H9 (cell line): ENCODE data around the gene COCH. TPM values are rescaled to one million over a fixed set of nuclear protein-coding genes. Genes with fewer than 3 reads are reported as not detected.

Experiments used
- DNase-seq: peaks from one replicate; pipeline ENCODE4 v3.0.0-alpha.2; 2017
- H2AFZ ChIP-seq: one replicate; pipeline ENCODE4 v1.6.1; 2013; ENCODE audit warnings: mild to moderate bottlenecking, low read length, control low read depth, moderate library complexity
- H2AK5ac ChIP-seq: 2 replicates; pipeline ENCODE4 v1.6.1; 2013; ENCODE audit warnings: low read length, control low read depth, mixed read lengths; ENCODE audit not compliant: insufficient read length
- H2BK120ac ChIP-seq: one replicate; pipeline ENCODE4 v1.6.1; 2013; ENCODE audit warnings: low read depth, mild to moderate bottlenecking, low read length, control low read depth, inconsistent platforms; ENCODE audit not compliant: poor library complexity, severe bottlenecking
- H2BK12ac ChIP-seq: 2 replicates; pipeline ENCODE4 v1.6.1; 2013; ENCODE audit warnings: low read length, control low read depth, mixed read lengths, low read depth; ENCODE audit not compliant: insufficient read length
- H2BK15ac ChIP-seq: 2 replicates; pipeline ENCODE4 v1.6.1; 2013; ENCODE audit warnings: low read depth, low read length, control low read depth
- H2BK20ac ChIP-seq: one replicate; pipeline ENCODE4 v1.6.1; 2013; ENCODE audit warnings: low read depth, mild to moderate bottlenecking, low read length, control low read depth, inconsistent platforms; ENCODE audit not compliant: poor library complexity, severe bottlenecking
- H2BK5ac ChIP-seq: 2 replicates; pipeline ENCODE4 v1.6.1; 2013; ENCODE audit warnings: low read length, control low read depth, mixed read lengths; ENCODE audit not compliant: insufficient read length
- H3K14ac ChIP-seq: 2 replicates; pipeline ENCODE4 v1.6.1; 2013; ENCODE audit warnings: low read length, control low read depth; ENCODE audit not compliant: insufficient read depth
- H3K18ac ChIP-seq: 2 replicates; pipeline ENCODE4 v1.6.1; 2013; ENCODE audit warnings: low read depth, mild to moderate bottlenecking, mixed read lengths, low read length, control low read depth; ENCODE audit not compliant: insufficient read length
- H3K23ac ChIP-seq: 2 replicates; pipeline ENCODE4 v1.6.1; 2013; ENCODE audit warnings: low read length, control low read depth, mixed read lengths, low read depth; ENCODE audit not compliant: insufficient read length
- H3K23me2 ChIP-seq: 2 replicates; pipeline ENCODE4 v1.6.1; 2013; ENCODE audit warnings: low read depth, mild to moderate bottlenecking, mixed read lengths, low read length, control low read depth; ENCODE audit not compliant: insufficient read length, poor library complexity, severe bottlenecking
- H3K27ac ChIP-seq: 2 replicates; pipeline ENCODE4 v1.5.1; 2013; ENCODE audit warnings: low read length, control low read depth, mixed read lengths, low read depth; ENCODE audit not compliant: insufficient read length
- H3K27me3 ChIP-seq: 2 replicates; pipeline ENCODE4 v1.6.1; 2013; ENCODE audit warnings: low read length, control low read depth, inconsistent platforms; ENCODE audit not compliant: insufficient read depth
- H3K4ac ChIP-seq: 2 replicates; pipeline ENCODE4 v1.6.1; 2013; ENCODE audit warnings: low read depth, mild to moderate bottlenecking, control low read depth, inconsistent platforms, low read length, moderate library complexity
- H3K4me1 ChIP-seq: 2 replicates; pipeline ENCODE4 v1.6.1; 2013; ENCODE audit warnings: low read length, control low read depth, inconsistent platforms; ENCODE audit not compliant: insufficient read depth
- H3K4me2 ChIP-seq: 2 replicates; pipeline ENCODE4 v1.6.1; 2013; ENCODE audit warnings: low read length, control low read depth, mixed read lengths; ENCODE audit not compliant: insufficient read length, insufficient read depth
- H3K56ac ChIP-seq: 2 replicates; pipeline ENCODE4 v1.6.1; 2013; ENCODE audit warnings: low read depth, mild to moderate bottlenecking, mixed read lengths, low read length, control low read depth; ENCODE audit not compliant: insufficient read length
- H3K79me1 ChIP-seq: 2 replicates; pipeline ENCODE4 v1.6.1; 2013; ENCODE audit warnings: low read depth, mild to moderate bottlenecking, moderate library complexity, low read length, control low read depth, inconsistent platforms; ENCODE audit not compliant: insufficient read depth, poor library complexity, severe bottlenecking
- H3K79me2 ChIP-seq: 2 replicates; pipeline ENCODE4 v1.6.1; 2013; ENCODE audit warnings: low read length, control low read depth, inconsistent platforms; ENCODE audit not compliant: insufficient read depth
- H3K9ac ChIP-seq: 2 replicates; pipeline ENCODE4 v1.6.1; 2013; ENCODE audit warnings: low read length, control low read depth, mixed read lengths; ENCODE audit not compliant: insufficient read length; ENCODE audit errors: extremely low read depth
- H3K9me3 ChIP-seq: one replicate; pipeline ENCODE4 v1.6.1; 2013; ENCODE audit warnings: low read depth, low read length, inconsistent platforms; ENCODE audit not compliant: control insufficient read depth
- H3T11ph ChIP-seq: one replicate; pipeline ENCODE4 v1.6.1; 2013; ENCODE audit warnings: mild to moderate bottlenecking, low read length, control low read depth, inconsistent platforms
- H4K20me1 ChIP-seq: one replicate; pipeline ENCODE4 v1.6.1; 2013; ENCODE audit not compliant: control insufficient read depth, insufficient read length, insufficient read depth
- H4K5ac ChIP-seq: 2 replicates; pipeline ENCODE4 v1.6.1; 2013; ENCODE audit warnings: low read depth, mild to moderate bottlenecking, mixed read lengths, low read length, control low read depth; ENCODE audit not compliant: insufficient read length
- H4K8ac ChIP-seq: replicated peaks from 2 replicates; pipeline ENCODE4 v1.6.1; 2013; ENCODE audit warnings: low read length, control low read depth, mixed read lengths, low read depth; ENCODE audit not compliant: insufficient read length
- H4K91ac ChIP-seq: 2 replicates; pipeline ENCODE4 v1.6.1; 2013; ENCODE audit warnings: low read depth, mild to moderate bottlenecking, moderate library complexity, mixed read lengths, low read length, control low read depth; ENCODE audit not compliant: insufficient read length
- H3K27ac Mint-ChIP-seq, 3 experiments: 2 replicates in 2 of 3; 3 replicates in 1 of 3; pipeline ENCODE4 v1.8.0; 2020 to 2021; ENCODE audit warnings: mixed read lengths in 3 of 3, mild to moderate bottlenecking in 1 of 3, moderate library complexity in 1 of 3
- H3K27me3 Mint-ChIP-seq: 2 replicates; pipeline ENCODE4 v1.8.0; 2021; ENCODE audit warnings: low read depth, mild to moderate bottlenecking, moderate library complexity, mixed read lengths
- H3K36me3 Mint-ChIP-seq, 3 experiments: 2 replicates in 2 of 3; 3 replicates in 1 of 3; pipeline ENCODE4 v1.8.0; 2020 to 2021; ENCODE audit warnings: low read depth in 3 of 3, mixed read lengths in 3 of 3; ENCODE audit not compliant: insufficient read depth in 1 of 3
- H3K4me1 Mint-ChIP-seq, 2 experiments: 2 replicates each; pipeline ENCODE4 v1.8.0; 2020; ENCODE audit warnings: mixed read lengths in 2 of 2
- H3K4me3 Mint-ChIP-seq, 2 experiments: 2 replicates in 1 of 2; 3 replicates in 1 of 2; pipeline ENCODE4 v1.8.0; 2020 to 2021; ENCODE audit warnings: mild to moderate bottlenecking in 2 of 2, mixed read lengths in 2 of 2, moderate library complexity in 1 of 2
- H3K9me3 Mint-ChIP-seq, 2 experiments: 2 replicates in 1 of 2; 3 replicates in 1 of 2; pipeline ENCODE4 v1.8.0; 2020; ENCODE audit warnings: mild to moderate bottlenecking in 2 of 2, mixed read lengths in 2 of 2, moderate library complexity in 1 of 2
- CTCF ChIP-seq: fragments of 200-600 bp; sonication (generic); conservative IDR thresholded peaks from 3 replicates; pipeline ENCODE4 v1.8.0; 2021; ENCODE audit warnings: antibody characterized with exemption, mild to moderate bottlenecking
- WGBS: extraction: QIAGEN DNeasy Blood & Tissue Kit; methylation state at CpG from one replicate; pipeline ENCODE4 v1.1.7; 2013; ENCODE audit warnings: missing lambda C conversion rate, low lambda C conversion rate, mixed read lengths; ENCODE audit not compliant: insufficient read length; ENCODE audit errors: extremely low coverage; 5-methylcytosine and 5-hydroxymethylcytosine counted together
- total RNA-seq: library from RNA; stranded (reverse); gene quantifications from 2 replicates; pipeline ENCODE4 v1.2.1, GENCODE V29; 2021

COCH gene
- total RNA-seq, 1 experiment from 2014 or later, result 25.8 TPM

DNA sequence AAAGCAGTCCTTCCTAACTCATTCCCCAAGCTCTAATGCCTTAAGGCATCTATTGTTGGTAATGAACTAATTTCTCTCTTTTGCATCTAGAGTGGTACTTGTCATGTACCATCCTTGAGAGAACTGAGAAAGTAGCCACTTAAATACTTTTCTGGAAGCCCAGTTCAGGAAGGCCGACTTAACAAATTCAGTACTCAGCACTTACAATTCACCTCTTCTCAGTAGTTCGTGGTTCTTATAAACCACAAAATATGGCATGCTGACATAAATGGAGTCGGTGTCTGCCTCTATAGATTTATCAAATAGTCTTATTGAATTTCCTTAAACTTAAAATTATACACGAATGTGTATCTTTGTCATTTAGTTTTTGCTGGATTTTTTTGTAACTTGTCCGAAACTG is 9.4 kb upstream of the COCH start:
- H3K27me3 Mint-ChIP-seq, result no peaks in the 10 kb centered on the region; the same call in 1 of the 2 replicates

More for the DNA sequence above, 9.4 kb upstream of the COCH start:
- Mint-ChIP-seq H3K36me3 (no peaks in the 10 kb centered on the region), H3K4me3 (no peak overlapping the region), H3K4me1 (no peaks in the 10 kb centered on the region; a peak in 2 of 4 replicates), H3K27ac (no peak overlapping the region), H3K9me3 (no peaks in the 10 kb centered on the region)
- Histone ChIP-seq H2BK120ac (no peak overlapping the region), H3K14ac (no peak overlapping the region), H3K27me3 (no peaks in the 10 kb centered on the region), H2BK12ac (no peak overlapping the region), H3K27ac (no peak overlapping the region), H2BK5ac (no peak overlapping the region), H3K4ac (no peak overlapping the region), H3K56ac (no peak overlapping the region), H3K4me2 (no peak overlapping the region), H2BK15ac (no peak overlapping the region), H4K20me1 (no peaks in the 10 kb centered on the region), H3K23me2 (no peaks in the 10 kb centered on the region), H2AK5ac (no peak overlapping the region), H2AFZ (no peak overlapping the region), H3K18ac (no peak overlapping the region), H3K9ac (no peak overlapping the region), H3K4me1 (no peaks in the 10 kb centered on the region), H2BK20ac (no peak overlapping the region), H4K91ac (no peak overlapping the region), H4K5ac (no peak overlapping the region), H4K8ac (no peak overlapping the region), H3K9me3 (no peaks in the 10 kb centered on the region), H3K23ac (no peak overlapping the region), H3K79me2 (no peaks in the 10 kb centered on the region), H3T11ph (no peak overlapping the region), H3K79me1 (no peaks in the 10 kb centered on the region)
- no peak for DNase-seq
- TF ChIP-seq CTCF, result no peak
- no CpG with 5 or more reads among the region's 5 CpGs for WGBS
